Esophagus squamous epithelium (tissue), 5 donors: ENCODE measurements around the gene MBP. TPM values are rescaled to one million over a fixed set of nuclear protein-coding genes. Genes with fewer than 3 reads are reported as not detected.

Experiments
- DNase-seq: peaks from one replicate; lab custom pipeline; 2025; lab: John Stamatoyannopoulos, UW
- H3K27ac ChIP-seq, 4 donors: fragments of 200-600 bp; sonication (generic); one replicate each; pipeline ENCODE4 v1.5.1; 2016 to 2019; ENCODE audit warnings: mild to moderate bottlenecking in 1 of 4
- H3K27me3 ChIP-seq, 4 donors: fragments of 200-600 bp; sonication (generic); 1 replicate in 3 of 4; 2 replicates in 1 of 4; pipeline versions ENCODE4 v1.5.1 to v1.6.0; 2017 to 2021; ENCODE audit warnings: antibody characterized with exemption in 1 of 4
- H3K36me3 ChIP-seq, 3 donors: fragments of 200-600 bp; sonication (generic); one replicate each; pipeline ENCODE4 v1.5.1; 2016 to 2019
- H3K4me1 ChIP-seq, 3 donors: fragments of 200-600 bp; sonication (generic); one replicate each; pipeline ENCODE4 v1.5.1; 2017 to 2019
- H3K4me3 ChIP-seq, 4 donors: fragments of 200-600 bp; sonication (generic); 1 replicate in 3 of 4; 2 replicates in 1 of 4; pipeline ENCODE4 v1.5.1; 2016 to 2019; ENCODE audit warnings: mild to moderate bottlenecking in 2 of 4, moderate library complexity in 1 of 4
- H3K9me3 ChIP-seq, 3 donors: fragments of 200-600 bp; sonication (generic); one replicate each; pipeline ENCODE4 v1.5.1; 2016 to 2019
- CTCF ChIP-seq, 6 experiments: fragments of 450-650 bp in 4 of 6; fragments of 200-600 bp in 2 of 6; sonication (generic) in 2 of 6; IDR thresholded peaks; one replicate each; pipeline ENCODE4 v1.5.1; 2016 to 2019; ENCODE audit warnings: antibody characterized with exemption in 6 of 6, mild to moderate bottlenecking in 4 of 6, moderate library complexity in 4 of 6
- POLR2A ChIP-seq, 4 donors: fragments of 450-650 bp; IDR thresholded peaks; one replicate each; pipeline ENCODE4 v1.6.1; 2017; ENCODE audit warnings: antibody characterized with exemption in 4 of 4, mild to moderate bottlenecking in 4 of 4, moderate library complexity in 3 of 4
- WGBS, 2 donors: methylation state at CpG; one replicate each; pipeline ENCODE4 v1.1.5; 2018; 5-methylcytosine and 5-hydroxymethylcytosine counted together
- intact Hi-C: fragments of 100-400 bp; cut with DNase I; formaldehyde crosslinking; loops from one replicate; pipeline ENCODE4 v1.15.0; 2022
- total RNA-seq, 4 donors: library from RNA; depleted of rRNA; stranded (reverse); fragments of >200 nt; gene quantifications; one replicate each; pipeline ENCODE4 v1.1.0, GENCODE V29; 2016
- donor health status: DM: yes; HTN: yes; CAD: no.

Gene MBP
- total RNA-seq, 4 donors from 2014 or later: 21.9 to 38.9 (median 25.2) TPM

- Histone ChIP-seq H3K27me3 (no peaks in the 10 kb centered on the region), H3K27ac (no peak overlapping the region), H3K9me3 (no peaks in the 10 kb centered on the region), H3K36me3 (peaks cover 10 to 86% (median 11%) of the 10 kb centered on the region in 3 donors), H3K4me3 (no peak overlapping the region), H3K4me1 (no peaks in the 10 kb centered on the region)
- intact Hi-C loops: no loop called here
- WGBS, 2 donors: 93 to 95% methylated on average over 11 of the region's 12 CpGs
- TF ChIP-seq POLR2A (IDR thresholded peaks at IDR 0.05): no peak
- TF ChIP-seq CTCF (IDR thresholded peaks at IDR 0.05): no peak
- no peak for DNase-seq
Measured at GRCh38 chr18:76938619-76939018, 194.0 kb downstream of the MBP start.

- WGBS, 2 donors: 78 to 81% methylated on average over 1 of the region's 1 CpG
- DNase-seq: no peak
- intact Hi-C loops: no loop called here
- no peaks in the 10 kb centered on the region for H3K4me1 ChIP-seq
- TF ChIP-seq CTCF (IDR thresholded peaks at IDR 0.05) (no peak), POLR2A (IDR thresholded peaks at IDR 0.05) (no peak)
- no peak overlapping the region for H3K4me3 ChIP-seq
- no peaks in the 10 kb centered on the region for H3K27me3 ChIP-seq
- H3K36me3 ChIP-seq: peaks cover 10 to 93% (median 11%) of the 10 kb centered on the region in 3 donors
- no peaks in the 10 kb centered on the region for H3K9me3 ChIP-seq
- no peak overlapping the region for H3K27ac ChIP-seq
Measured at GRCh38 chr18:76937597-76937996, 195.0 kb downstream of the MBP start.

- WGBS, 2 donors: 94 to 97% methylated on average over 8 to 11 of the region's 11 CpGs
- H3K4me3 ChIP-seq: no peak overlapping the region
- no peaks in the 10 kb centered on the region for H3K9me3 ChIP-seq
- H3K4me1 ChIP-seq: no peaks in the 10 kb centered on the region
- H3K36me3 ChIP-seq: peaks cover 10 to 94% (median 11%) of the 10 kb centered on the region in 3 donors
- DNase-seq: no peak
- no peak overlapping the region for H3K27ac ChIP-seq
- TF ChIP-seq CTCF (IDR thresholded peaks at IDR 0.05): no peak
- no peak for TF ChIP-seq POLR2A (IDR thresholded peaks at IDR 0.05)
- H3K27me3 ChIP-seq: no peaks in the 10 kb centered on the region
- intact Hi-C loops: no loop called here
Measured at GRCh38 chr18:76936877-76937276, 195.7 kb downstream of the MBP start.

GRCh38 chr18:76935722-76936337 is 196.8 kb downstream of the MBP start:
- Histone ChIP-seq H3K4me1 (no peaks in the 10 kb centered on the region), H3K27ac (no peak overlapping the region), H3K9me3 (no peaks in the 10 kb centered on the region), H3K4me3 (no peak overlapping the region), H3K27me3 (no peaks in the 10 kb centered on the region), H3K36me3 (peaks cover 10 to 92% (median 11%) of the 10 kb centered on the region in 3 donors)
- no peak for DNase-seq
- intact Hi-C loops: no loop called here
- 90 to 91% methylated on average over 14 to 17 of the region's 18 CpGs for WGBS, 2 donors
- TF ChIP-seq CTCF (IDR thresholded peaks at IDR 0.05) (no peak), POLR2A (IDR thresholded peaks at IDR 0.05) (no peak)

- H3K36me3 ChIP-seq: peaks cover 0 to 92% (median 0%) of the 10 kb centered on the region in 3 donors
- H3K4me3 ChIP-seq: no peak overlapping the region
- H3K27ac ChIP-seq: no peak overlapping the region
- H3K27me3 ChIP-seq: no peaks in the 10 kb centered on the region
- no peak for DNase-seq
- intact Hi-C loops: no loop called here
- no peaks in the 10 kb centered on the region for H3K4me1 ChIP-seq
- 66 to 84% methylated on average over 6 to 9 of the region's 11 CpGs for WGBS, 2 donors
- TF ChIP-seq CTCF (IDR thresholded peaks at IDR 0.05): no peak
- no peak for TF ChIP-seq POLR2A (IDR thresholded peaks at IDR 0.05)
- H3K9me3 ChIP-seq: no peaks in the 10 kb centered on the region
Measured at GRCh38 chr18:76932026-76932819, 200.4 kb downstream of the MBP start.
